Measurements from ENCODE around the gene HLA-DRB5.

DNA sequence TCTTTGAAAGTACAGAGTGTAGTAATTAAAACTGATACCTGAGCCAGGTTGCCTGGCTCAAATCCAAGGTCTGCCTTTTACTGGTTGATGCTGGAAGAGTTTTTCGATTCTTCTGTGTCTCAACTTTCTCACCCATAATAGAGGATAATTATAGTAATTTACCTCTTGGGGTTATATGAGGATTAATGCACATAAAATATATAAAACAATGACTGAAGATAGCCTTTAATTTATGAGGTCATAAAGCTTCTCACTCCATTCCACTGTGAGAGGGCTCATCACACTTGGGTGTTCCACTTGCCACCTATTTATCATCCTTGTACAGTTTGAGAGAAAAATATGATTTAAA lies 10.2 kb downstream of the HLA-DRB5 start:
- TF ChIP-seq JUNB (IDR thresholded peaks at IDR 0.05; ENCODE audit: unreplicated experiment) (no peak), EZH2 (IDR thresholded peaks at IDR 0.05; ENCODE audit: low read depth, unreplicated experiment) (no peak), EZH2phosphoT487 (IDR thresholded peaks at IDR 0.05; ENCODE audit: unreplicated experiment) (no peak), POLR2AphosphoS5 (IDR thresholded peaks at IDR 0.05; ENCODE audit: low read depth) (no peak), NANOG (IDR thresholded peaks at IDR 0.05; ENCODE audit: borderline replicate concordance) (no peak), CREB1 (CRISPR knock-in tag; IDR thresholded peaks at IDR 0.05; ENCODE audit: low read depth) (no peak), ZNF114 (CRISPR knock-in tag; IDR thresholded peaks at IDR 0.05) (no peak), STAT1 (IDR thresholded peaks at IDR 0.05; ENCODE audit: unreplicated experiment) (no peak), ZNF331 (CRISPR knock-in tag; IDR thresholded peaks at IDR 0.05; ENCODE audit: low read depth) (no peak)
- TF ChIP-seq, protein P1, sequence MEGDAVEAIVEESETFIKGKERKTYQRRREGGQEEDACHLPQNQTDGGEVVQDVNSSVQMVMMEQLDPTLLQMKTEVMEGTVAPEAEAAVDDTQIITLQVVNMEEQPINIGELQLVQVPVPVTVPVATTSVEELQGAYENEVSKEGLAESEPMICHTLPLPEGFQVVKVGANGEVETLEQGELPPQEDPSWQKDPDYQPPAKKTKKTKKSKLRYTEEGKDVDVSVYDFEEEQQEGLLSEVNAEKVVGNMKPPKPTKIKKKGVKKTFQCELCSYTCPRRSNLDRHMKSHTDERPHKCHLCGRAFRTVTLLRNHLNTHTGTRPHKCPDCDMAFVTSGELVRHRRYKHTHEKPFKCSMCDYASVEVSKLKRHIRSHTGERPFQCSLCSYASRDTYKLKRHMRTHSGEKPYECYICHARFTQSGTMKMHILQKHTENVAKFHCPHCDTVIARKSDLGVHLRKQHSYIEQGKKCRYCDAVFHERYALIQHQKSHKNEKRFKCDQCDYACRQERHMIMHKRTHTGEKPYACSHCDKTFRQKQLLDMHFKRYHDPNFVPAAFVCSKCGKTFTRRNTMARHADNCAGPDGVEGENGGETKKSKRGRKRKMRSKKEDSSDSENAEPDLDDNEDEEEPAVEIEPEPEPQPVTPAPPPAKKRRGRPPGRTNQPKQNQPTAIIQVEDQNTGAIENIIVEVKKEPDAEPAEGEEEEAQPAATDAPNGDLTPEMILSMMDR (conservative IDR thresholded peaks at IDR 0.05; ENCODE audit: low read depth in 2 of 2), result no peak
- TF ChIP-seq, protein P2, sequence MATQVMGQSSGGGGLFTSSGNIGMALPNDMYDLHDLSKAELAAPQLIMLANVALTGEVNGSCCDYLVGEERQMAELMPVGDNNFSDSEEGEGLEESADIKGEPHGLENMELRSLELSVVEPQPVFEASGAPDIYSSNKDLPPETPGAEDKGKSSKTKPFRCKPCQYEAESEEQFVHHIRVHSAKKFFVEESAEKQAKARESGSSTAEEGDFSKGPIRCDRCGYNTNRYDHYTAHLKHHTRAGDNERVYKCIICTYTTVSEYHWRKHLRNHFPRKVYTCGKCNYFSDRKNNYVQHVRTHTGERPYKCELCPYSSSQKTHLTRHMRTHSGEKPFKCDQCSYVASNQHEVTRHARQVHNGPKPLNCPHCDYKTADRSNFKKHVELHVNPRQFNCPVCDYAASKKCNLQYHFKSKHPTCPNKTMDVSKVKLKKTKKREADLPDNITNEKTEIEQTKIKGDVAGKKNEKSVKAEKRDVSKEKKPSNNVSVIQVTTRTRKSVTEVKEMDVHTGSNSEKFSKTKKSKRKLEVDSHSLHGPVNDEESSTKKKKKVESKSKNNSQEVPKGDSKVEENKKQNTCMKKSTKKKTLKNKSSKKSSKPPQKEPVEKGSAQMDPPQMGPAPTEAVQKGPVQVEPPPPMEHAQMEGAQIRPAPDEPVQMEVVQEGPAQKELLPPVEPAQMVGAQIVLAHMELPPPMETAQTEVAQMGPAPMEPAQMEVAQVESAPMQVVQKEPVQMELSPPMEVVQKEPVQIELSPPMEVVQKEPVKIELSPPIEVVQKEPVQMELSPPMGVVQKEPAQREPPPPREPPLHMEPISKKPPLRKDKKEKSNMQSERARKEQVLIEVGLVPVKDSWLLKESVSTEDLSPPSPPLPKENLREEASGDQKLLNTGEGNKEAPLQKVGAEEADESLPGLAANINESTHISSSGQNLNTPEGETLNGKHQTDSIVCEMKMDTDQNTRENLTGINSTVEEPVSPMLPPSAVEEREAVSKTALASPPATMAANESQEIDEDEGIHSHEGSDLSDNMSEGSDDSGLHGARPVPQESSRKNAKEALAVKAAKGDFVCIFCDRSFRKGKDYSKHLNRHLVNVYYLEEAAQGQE (IDR thresholded peaks at IDR 0.05; ENCODE audit: unreplicated experiment), result no peak
- TF ChIP-seq, protein P3, sequence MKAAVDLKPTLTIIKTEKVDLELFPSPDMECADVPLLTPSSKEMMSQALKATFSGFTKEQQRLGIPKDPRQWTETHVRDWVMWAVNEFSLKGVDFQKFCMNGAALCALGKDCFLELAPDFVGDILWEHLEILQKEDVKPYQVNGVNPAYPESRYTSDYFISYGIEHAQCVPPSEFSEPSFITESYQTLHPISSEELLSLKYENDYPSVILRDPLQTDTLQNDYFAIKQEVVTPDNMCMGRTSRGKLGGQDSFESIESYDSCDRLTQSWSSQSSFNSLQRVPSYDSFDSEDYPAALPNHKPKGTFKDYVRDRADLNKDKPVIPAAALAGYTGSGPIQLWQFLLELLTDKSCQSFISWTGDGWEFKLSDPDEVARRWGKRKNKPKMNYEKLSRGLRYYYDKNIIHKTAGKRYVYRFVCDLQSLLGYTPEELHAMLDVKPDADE (IDR thresholded peaks at IDR 0.05), result no peak

Data from GM23338 (cell line).